Epithelial cell of proximal tubule (primary cell): Measurements from ENCODE around the gene SLC17A7. TPM values are rescaled to one million over a fixed set of nuclear protein-coding genes. Genes with fewer than 3 reads are reported as not detected.
"Not testable (repeated sequence)": the region's sequence is repeated elsewhere in the genome, so short reads cannot be mapped to it uniquely, and the experiment has no call there.

Source experiments
- DNase-seq: peaks from one replicate; pipeline ENCODE4 v3.0.0-alpha.2; 2011; ENCODE audit warnings: low read depth
- H3K4me3 ChIP-seq: 2 replicates; pipeline ENCODE4 v1.5.1; 2011; ENCODE audit warnings: low read depth, mild to moderate bottlenecking, low read length
- CTCF ChIP-seq: conservative IDR thresholded peaks from 2 replicates; pipeline ENCODE4 v1.5.1; 2012; ENCODE audit warnings: low read depth, mild to moderate bottlenecking, low read length
- total RNA-seq: library from RNA; depleted of rRNA; stranded (reverse); fragments of >200 nt; gene quantifications from 2 replicates; pipeline ENCODE4 v1.2.3, GENCODE V29; 2015

The SLC17A7 gene
- total RNA-seq, 1 donor from 2014 or later: not detected

GRCh38 chr19:49475191-49475917 lies 34.0 kb upstream of the SLC17A7 start:
- DNase-seq: no peak
- H3K4me3 ChIP-seq: no peak overlapping the region
- no peak for TF ChIP-seq CTCF

DNA sequence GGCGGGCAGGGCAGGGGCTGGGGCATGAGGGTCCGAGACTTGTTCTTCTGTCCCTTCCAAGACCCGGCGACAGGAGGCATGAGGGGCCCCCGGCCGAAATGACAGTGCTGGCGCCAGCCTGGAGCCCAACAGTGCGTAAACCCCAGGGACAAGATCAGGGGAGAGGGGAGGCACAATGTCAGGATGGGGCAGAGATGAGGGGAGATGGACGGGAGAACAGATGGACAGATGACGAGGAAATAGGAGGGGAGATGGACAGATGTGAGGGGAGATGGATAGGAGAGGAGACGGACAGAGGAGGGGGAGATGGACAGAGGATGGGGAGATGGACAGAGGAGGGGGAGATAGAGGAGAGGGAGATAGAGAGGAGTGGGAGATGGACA lies 33.2 kb upstream of the SLC17A7 start:
- DNase-seq: no peak
- H3K4me3 ChIP-seq: peak overlapping the region; percentile 63
- no peak for TF ChIP-seq CTCF

- TF ChIP-seq CTCF: peak; percentile 92
- H3K4me3 ChIP-seq: peak within 1 kb of the TSS; percentile 63
- DNase-seq: no peak
Measured at GRCh38 chr19:49473868-49474541, 32.7 kb upstream of the SLC17A7 start, which contains the start of gene FLT3LG. Gene FLT3LG (plus strand): TSS chr19:49474215. CDS start chr19:49474640, 425 bp downstream.

DNA sequence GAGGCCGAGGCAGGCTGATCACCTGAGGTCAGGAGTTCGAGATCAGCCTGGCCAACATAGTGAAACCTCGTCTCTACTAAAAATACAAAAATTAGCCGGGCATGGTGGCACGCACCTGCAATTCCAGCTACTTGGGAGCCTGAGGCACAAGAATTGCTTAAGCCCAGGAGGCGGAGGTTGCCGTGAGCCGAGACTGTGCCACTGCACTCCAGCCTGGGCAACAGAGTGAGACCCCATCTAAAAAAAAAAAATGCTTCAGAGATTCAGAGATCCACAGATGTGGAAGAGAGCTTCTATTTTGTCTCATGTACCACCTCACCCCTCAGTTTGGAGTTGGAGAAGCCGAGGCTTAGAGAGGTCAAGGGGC lies 32.2 kb upstream of the SLC17A7 start:
- DNase-seq: not testable (repeated sequence)
- H3K4me3 ChIP-seq: peak overlapping the region; percentile 63

DNA sequence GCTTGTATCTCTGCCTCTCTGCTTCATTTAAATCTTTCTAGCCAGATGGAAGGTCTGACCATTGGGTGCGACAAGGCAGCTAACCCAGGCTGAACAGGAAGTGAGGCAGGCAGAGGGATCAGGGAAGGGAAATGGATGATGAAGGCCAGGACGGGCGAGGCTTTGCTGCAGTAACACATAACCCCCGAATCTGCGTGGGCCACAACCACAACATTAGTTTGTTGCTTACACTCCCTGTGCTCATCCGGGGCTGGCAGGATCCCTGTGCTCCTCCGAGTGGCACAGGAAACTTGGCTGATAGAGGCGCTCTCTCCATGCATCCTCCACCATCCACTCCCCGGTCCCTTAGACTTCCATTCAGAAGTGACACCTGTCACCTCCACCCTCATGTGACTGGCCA lies 31.6 kb upstream of the SLC17A7 start:
- H3K4me3 ChIP-seq: no peak overlapping the region
- DNase-seq: no peak
- TF ChIP-seq CTCF: no peak

DNA sequence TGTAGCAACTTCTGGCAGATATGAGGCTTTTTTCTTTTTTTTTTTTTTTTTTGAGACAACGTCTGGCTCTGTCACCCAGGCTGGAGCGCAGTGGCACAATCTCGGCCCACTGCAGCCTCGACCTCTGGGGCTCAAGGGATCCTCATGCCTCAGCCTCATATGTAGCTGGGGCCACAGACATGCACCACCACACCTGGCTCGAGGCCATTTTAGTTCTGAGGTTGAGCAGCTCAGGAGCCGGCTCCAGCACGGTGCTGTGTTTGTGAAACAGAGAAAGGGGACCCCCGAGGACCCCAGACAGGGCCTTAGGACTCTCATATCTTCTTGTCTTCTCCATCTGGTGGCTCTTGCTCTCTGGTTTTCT lies 29.3 kb upstream of the SLC17A7 start:
- TF ChIP-seq CTCF: no peak

DNA sequence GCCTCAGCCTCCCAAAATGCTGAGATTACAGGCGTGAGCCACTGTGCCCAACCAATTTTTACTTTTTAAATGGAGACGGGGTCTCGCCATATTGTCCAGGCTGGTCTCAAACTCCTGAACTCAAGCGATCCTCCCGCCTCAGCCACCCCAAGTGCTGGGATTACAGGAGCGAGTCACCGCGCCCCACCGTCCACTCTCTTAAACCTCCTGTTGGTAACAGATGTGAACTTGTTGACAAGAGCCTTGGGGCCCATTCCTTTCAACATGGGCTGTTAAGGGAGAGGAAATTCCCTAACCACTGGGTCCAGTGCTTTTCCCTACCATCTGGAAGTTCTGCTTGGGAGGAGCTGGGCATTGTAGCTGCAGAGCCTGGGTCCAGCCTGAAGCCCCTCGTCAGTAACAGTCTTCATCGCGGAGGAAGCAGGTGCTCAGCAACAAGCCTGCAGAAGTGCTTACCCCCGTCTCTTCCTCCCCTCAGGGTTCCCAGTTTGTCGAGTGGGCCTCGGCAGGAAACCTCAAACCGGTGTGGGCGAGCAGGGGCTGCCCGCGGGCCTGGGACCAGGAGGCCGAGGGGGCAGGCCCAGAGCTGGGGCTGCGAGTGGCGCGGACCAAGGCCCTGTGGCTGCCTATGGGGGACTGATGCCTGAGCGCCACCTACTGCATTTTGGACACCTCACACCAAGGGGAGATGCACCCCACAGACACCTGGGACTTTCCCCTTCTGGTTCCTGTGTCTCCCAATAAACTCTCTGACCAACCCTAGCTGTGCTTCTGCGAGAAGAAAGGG lies 28.7 kb upstream of the SLC17A7 start:
- no peak overlapping the region for H3K4me3 ChIP-seq
- no peak for DNase-seq
- peak; percentile 3 for TF ChIP-seq CTCF

More for the DNA sequence above, 29.3 kb upstream of the SLC17A7 start:
- H3K4me3 ChIP-seq: no peak overlapping the region
- DNase-seq: no peak
